Upper lobe of left lung (tissue), 4 donors: ENCODE results near the gene DOLPP1.

Experiments used
- CTCF ChIP-seq, 6 experiments: fragments of 450-650 bp in 4 of 6; fragments of 200-600 bp in 2 of 6; sonication (generic) in 2 of 6; IDR thresholded peaks; one replicate each; pipeline ENCODE4 v1.5.1; 2016 to 2019; ENCODE audit warnings: antibody characterized with exemption in 6 of 6
- POLR2A ChIP-seq, 4 donors: fragments of 450-650 bp; IDR thresholded peaks; one replicate each; pipeline ENCODE4 v1.5.1; 2016 to 2017; ENCODE audit warnings: antibody characterized with exemption in 4 of 4, mild to moderate bottlenecking in 2 of 4
- POLR2AphosphoS5 ChIP-seq, 2 donors: sonication (generic); formaldehyde crosslinking; IDR thresholded peaks; one replicate each; pipeline ENCODE4 v1.5.1; 2017; ENCODE audit warnings: antibody characterized with exemption in 2 of 2

GRCh38 chr9:129072171-129072570, 8.7 kb upstream of the DOLPP1 start:
- TF ChIP-seq POLR2A (IDR thresholded peaks at IDR 0.05) (no peak), CTCF (IDR thresholded peaks at IDR 0.05) (no peak), POLR2AphosphoS5 (IDR thresholded peaks at IDR 0.05) (no peak)
